ENCODE results near the gene OPCML.

OPCML gene

GRCh38 chr11:132941024-132941646 is 591.2 kb downstream of the OPCML start:
- peak; percentile 63 for TF ChIP-seq CTCF (IDR thresholded peaks at IDR 0.05; ENCODE audit: low read depth, low read length)
- Histone ChIP-seq H3K4me3 (ENCODE audit: low read depth, low read length) (no peak overlapping the region), H3K27ac (no peak overlapping the region), H3K9me3 (ENCODE audit: severe bottlenecking) (no peaks in the 10 kb centered on the region), H3K36me3 (no peaks in the 10 kb centered on the region), H3K27me3 (ENCODE audit: insufficient read depth, low read depth, severe bottlenecking) (peaks cover 20% of the 10 kb centered on the region)
- no peak for DNase-seq

GRCh38 chr11:132937016-132937415 is 595.3 kb downstream of the OPCML start:
- Histone ChIP-seq H3K27ac (no peak overlapping the region), H3K4me3 (ENCODE audit: low read depth, low read length) (no peak overlapping the region), H3K36me3 (no peaks in the 10 kb centered on the region), H3K27me3 (ENCODE audit: insufficient read depth, low read depth, severe bottlenecking) (no peaks in the 10 kb centered on the region), H3K9me3 (ENCODE audit: severe bottlenecking) (no peaks in the 10 kb centered on the region)
- no peak for TF ChIP-seq CTCF (IDR thresholded peaks at IDR 0.05; ENCODE audit: low read depth, low read length)
- no peak for DNase-seq

- no peak overlapping the region for H3K4me3 ChIP-seq (ENCODE audit: low read depth, low read length)
- no peak overlapping the region for H3K27ac ChIP-seq
- TF ChIP-seq CTCF (IDR thresholded peaks at IDR 0.05; ENCODE audit: low read depth, low read length), result no peak
- H3K9me3 ChIP-seq (ENCODE audit: severe bottlenecking), result no peaks in the 10 kb centered on the region
- DNase-seq, result no peak
- H3K27me3 ChIP-seq (ENCODE audit: insufficient read depth, low read depth, severe bottlenecking), result no peaks in the 10 kb centered on the region
- H3K36me3 ChIP-seq, result no peaks in the 10 kb centered on the region
These were observed 596.9 kb downstream of the OPCML start for GRCh38 chr11:132935383-132935782.

- TF ChIP-seq CTCF (IDR thresholded peaks at IDR 0.05; ENCODE audit: low read depth, low read length), result no peak
- H3K36me3 ChIP-seq, result no peaks in the 10 kb centered on the region
- no peaks in the 10 kb centered on the region for H3K27me3 ChIP-seq (ENCODE audit: insufficient read depth, low read depth, severe bottlenecking)
- H3K27ac ChIP-seq, result no peak overlapping the region
- DNase-seq, result no peak
- H3K9me3 ChIP-seq (ENCODE audit: severe bottlenecking), result peaks cover 2% of the 10 kb centered on the region
- H3K4me3 ChIP-seq (ENCODE audit: low read depth, low read length), result no peak overlapping the region
These were observed 598.6 kb downstream of the OPCML start for GRCh38 chr11:132933703-132934102.

GRCh38 chr11:132925825-132926469 is 606.4 kb downstream of the OPCML start:
- TF ChIP-seq CTCF (IDR thresholded peaks at IDR 0.05; ENCODE audit: low read depth, low read length), result no peak
- Histone ChIP-seq H3K4me3 (ENCODE audit: low read depth, low read length) (no peak overlapping the region), H3K27ac (no peak overlapping the region), H3K27me3 (ENCODE audit: insufficient read depth, low read depth, severe bottlenecking) (no peaks in the 10 kb centered on the region), H3K36me3 (no peaks in the 10 kb centered on the region), H3K9me3 (ENCODE audit: severe bottlenecking) (peaks cover 2% of the 10 kb centered on the region)
- no peak for DNase-seq

GRCh38 chr11:132921597-132921996 is 610.7 kb downstream of the OPCML start:
- no peaks in the 10 kb centered on the region for H3K9me3 ChIP-seq (ENCODE audit: severe bottlenecking)
- no peaks in the 10 kb centered on the region for H3K36me3 ChIP-seq
- no peak overlapping the region for H3K4me3 ChIP-seq (ENCODE audit: low read depth, low read length)
- no peaks in the 10 kb centered on the region for H3K27me3 ChIP-seq (ENCODE audit: insufficient read depth, low read depth, severe bottlenecking)
- no peak for DNase-seq
- no peak overlapping the region for H3K27ac ChIP-seq
- no peak for TF ChIP-seq CTCF (IDR thresholded peaks at IDR 0.05; ENCODE audit: low read depth, low read length)

All from WERI-Rb-1 (cell line).